Panc1 (cell line): Measurements from ENCODE around the gene ERMP1.

Experiments
- CTCF ChIP-seq: fragments of 450-650 bp; IDR thresholded peaks from 2 replicates; pipeline ENCODE4 v1.5.1; 2017; ENCODE audit warnings: mild to moderate bottlenecking
- POLR2AphosphoS5 ChIP-seq: IDR thresholded peaks from 2 replicates; pipeline ENCODE4 v1.6.1; 2012; ENCODE audit warnings: mild to moderate bottlenecking, low read depth, low read length, moderate library complexity
- REST ChIP-seq, 2 experiments: IDR thresholded peaks; 2 replicates each; pipeline ENCODE4 v1.6.1; 2011 to 2012; ENCODE audit warnings: low read depth in 2 of 2, control low read depth in 1 of 2, low read length in 1 of 2, mild to moderate bottlenecking in 1 of 2, moderate library complexity in 1 of 2; ENCODE audit not compliant: insufficient read depth in 1 of 2
- SIN3A ChIP-seq: IDR thresholded peaks from 2 replicates; pipeline ENCODE4 v1.6.1; 2012; ENCODE audit warnings: low read depth, mild to moderate bottlenecking, low read length, moderate library complexity, borderline replicate concordance; ENCODE audit not compliant: insufficient read depth
- TCF7L2 ChIP-seq: IDR thresholded peaks from 2 replicates; pipeline ENCODE4 v1.6.1; 2011; ENCODE audit warnings: mild to moderate bottlenecking, low read depth, low read length, inconsistent platforms

GRCh38 chr9:5835808-5836207 lies 2.9 kb upstream of the ERMP1 start:
- TF ChIP-seq CTCF (no peak), REST (IDR thresholded peaks at IDR 0.05; ENCODE audit: insufficient read depth in 1 of 2, low read depth in 2 of 2, low read length in 1 of 2) (no peak), POLR2AphosphoS5 (no peak), TCF7L2 (no peak), SIN3A (no peak)
